GM18868 (cell line): Measurements from ENCODE around the gene CMTM3.
A peak's percentile ranks its signal among the peaks of the same experiment; 100 is the strongest.
"Not testable (repeated sequence)": the region's sequence is repeated elsewhere in the genome, so short reads cannot be mapped to it uniquely, and the experiment has no call there.

Source experiments
- ATAC-seq: cut with Tn5 transposase; IDR thresholded peaks from one replicate; pipeline ENCODE4 v1.9.1; 2021; ENCODE audit warnings: mild to moderate bottlenecking, moderate library complexity; ENCODE audit not compliant: unreplicated experiment

CMTM3 gene

GRCh38 chr16:66631558-66631957 lies 27.1 kb downstream of the CMTM3 start:
- not testable (repeated sequence) for ATAC-seq

- no peak for ATAC-seq
Observed at GRCh38 chr16:66634527-66635196, 30.2 kb downstream of the CMTM3 start.

DNA sequence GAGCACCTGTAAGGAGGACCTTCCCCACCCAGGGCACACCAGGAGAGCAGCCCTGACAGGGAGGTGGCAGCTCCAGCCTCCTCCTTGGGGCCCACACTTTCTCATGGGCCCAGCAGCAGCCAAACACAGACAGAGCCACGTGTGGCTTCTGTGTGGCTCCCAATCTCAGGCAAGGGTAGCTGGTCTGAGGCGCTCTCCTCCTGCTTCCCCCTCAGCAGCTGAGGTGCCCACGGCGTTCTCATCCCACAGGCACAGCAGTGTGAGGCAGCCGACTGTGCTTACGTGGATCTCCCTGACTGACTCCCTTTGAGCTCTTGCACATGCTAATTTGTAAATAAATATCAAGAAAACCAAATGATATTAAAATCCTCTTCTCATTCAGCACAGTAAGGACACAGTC lies 30.9 kb downstream of the CMTM3 start:
- no peak for ATAC-seq

DNA sequence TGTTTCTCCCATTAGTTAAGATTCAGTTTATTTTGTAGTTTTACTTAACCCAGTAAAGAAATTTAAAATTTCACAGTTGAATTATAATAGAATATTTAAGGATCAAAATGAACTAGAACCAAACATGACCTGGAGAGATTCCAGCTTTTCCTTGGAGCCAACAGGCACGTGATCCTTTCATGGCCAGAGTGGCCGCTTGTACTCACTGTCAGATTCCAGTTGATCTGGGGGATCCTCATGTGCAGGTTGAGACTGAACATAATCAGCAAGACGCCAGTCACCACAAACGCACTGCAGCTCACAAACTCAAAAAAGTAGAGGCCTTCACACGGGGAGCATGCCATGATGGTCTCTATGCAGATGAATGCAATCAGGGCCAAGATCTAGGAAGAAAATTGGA lies 31.7 kb downstream of the CMTM3 start:
- ATAC-seq, result no peak

DNA sequence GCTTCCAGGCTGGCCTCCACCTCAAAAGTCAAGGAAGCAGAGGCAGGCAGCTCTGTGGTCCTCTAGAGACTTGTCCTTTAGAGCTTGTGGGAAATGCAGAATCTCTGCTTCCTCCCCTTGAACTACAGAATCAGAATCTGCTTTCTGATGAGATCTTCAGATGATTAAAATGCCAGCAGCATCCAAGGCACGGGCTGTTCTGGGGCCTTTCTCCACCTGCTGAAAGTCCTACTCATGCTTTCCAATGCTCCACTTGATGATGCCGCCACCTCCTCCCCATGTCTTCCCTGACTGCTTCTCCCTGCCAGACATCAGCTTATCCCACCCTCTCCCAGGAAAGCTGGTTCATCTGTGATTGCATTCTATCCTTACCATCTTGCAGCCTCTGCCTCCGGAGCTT lies 33.3 kb downstream of the CMTM3 start:
- no peak for ATAC-seq

- ATAC-seq, result no peak
Observed at GRCh38 chr16:66639091-66639885, 34.8 kb downstream of the CMTM3 start.

GRCh38 chr16:66640724-66641314 lies 36.3 kb downstream of the CMTM3 start:
- no peak for ATAC-seq

GRCh38 chr16:66641387-66641786 lies 36.9 kb downstream of the CMTM3 start:
- no peak for ATAC-seq

DNA sequence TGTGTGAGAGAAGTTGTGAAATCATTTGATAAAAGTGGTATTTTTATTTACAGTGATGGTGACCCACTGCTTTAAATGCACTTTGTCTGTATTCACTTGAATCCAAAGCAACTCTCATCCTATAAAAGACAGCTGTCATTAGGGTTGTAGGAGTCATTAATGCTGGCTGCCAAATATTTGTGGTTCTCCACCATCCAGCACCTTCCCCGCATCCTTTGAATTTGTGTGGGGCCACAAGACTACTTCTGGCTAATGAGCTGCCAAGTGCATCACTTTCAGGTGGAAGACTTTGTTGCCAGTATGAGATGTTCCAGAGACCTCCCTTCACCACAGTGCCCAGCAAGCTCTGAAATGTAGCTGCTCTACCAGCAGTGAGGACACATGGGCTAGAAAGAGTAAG lies 43.4 kb downstream of the CMTM3 start:
- no peak for ATAC-seq

DNA sequence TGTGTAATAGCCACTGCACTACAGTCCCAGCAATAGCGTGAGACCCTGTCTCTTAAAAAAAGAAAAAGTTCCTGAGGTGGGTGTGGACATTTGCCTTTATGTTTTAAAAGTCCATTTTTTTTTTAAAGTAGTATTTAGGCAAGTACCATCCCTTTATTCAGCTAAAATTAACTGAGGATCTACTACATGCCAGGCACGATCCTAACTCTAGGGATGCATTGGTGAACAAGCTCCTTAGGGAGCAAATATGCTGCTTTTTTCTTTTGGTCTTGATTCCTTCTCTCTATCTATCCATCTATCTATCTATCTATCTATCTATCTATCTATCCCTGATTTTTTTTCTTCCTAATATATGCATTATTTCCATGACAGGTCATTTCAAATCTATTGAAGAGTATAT lies 44.7 kb downstream of the CMTM3 start:
- no peak for ATAC-seq

GRCh38 chr16:66649636-66650205 lies 45.2 kb downstream of the CMTM3 start:
- ATAC-seq, result no peak

- ATAC-seq, result peak; percentile 97
Observed at GRCh38 chr16:66650707-66651473, 46.4 kb downstream of the CMTM3 start.

DNA sequence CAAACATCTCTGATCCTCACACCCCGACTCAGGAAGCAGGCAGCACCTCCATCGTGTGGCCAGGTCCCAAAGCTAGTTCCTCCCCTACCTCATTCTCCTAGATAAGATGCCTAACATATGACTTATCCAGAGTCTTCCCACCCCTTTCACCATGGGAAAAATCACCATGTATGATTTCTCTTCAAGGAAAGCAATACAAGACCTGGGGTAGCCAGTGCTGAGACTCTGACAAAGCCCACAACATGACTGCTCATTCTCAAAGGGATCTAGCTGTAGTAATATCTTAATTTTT lies 46.9 kb downstream of the CMTM3 start:
- ATAC-seq, result no peak

DNA sequence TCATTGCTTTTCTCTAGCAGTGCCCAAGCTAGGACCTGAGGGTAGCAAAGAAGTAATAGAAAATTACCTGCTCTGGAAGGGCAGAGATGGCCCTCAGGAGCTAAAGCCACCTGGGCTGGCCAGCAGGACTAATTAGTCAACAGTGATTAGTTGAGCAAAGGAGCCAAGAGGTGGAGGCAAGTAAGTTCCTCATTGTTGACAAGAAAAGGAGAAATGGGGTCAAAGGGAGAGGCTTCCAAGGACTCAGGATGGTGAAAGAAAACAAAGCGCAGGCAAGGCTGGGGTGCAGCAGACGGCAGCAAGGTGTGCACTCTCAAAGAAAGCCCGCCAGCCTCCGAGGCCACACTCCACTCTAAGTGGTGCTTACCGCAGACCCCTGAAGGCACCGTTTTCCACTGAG lies 47.5 kb downstream of the CMTM3 start:
- no peak for ATAC-seq

- no peak for ATAC-seq
Observed at GRCh38 chr16:66652661-66653360, 48.3 kb downstream of the CMTM3 start.

GRCh38 chr16:66653581-66654350 lies 49.3 kb downstream of the CMTM3 start:
- no peak for ATAC-seq

- no peak for ATAC-seq
Observed at GRCh38 chr16:66656547-66656946, 52.0 kb downstream of the CMTM3 start.

GRCh38 chr16:66658143-66658859 lies 53.8 kb downstream of the CMTM3 start:
- ATAC-seq, result no peak

DNA sequence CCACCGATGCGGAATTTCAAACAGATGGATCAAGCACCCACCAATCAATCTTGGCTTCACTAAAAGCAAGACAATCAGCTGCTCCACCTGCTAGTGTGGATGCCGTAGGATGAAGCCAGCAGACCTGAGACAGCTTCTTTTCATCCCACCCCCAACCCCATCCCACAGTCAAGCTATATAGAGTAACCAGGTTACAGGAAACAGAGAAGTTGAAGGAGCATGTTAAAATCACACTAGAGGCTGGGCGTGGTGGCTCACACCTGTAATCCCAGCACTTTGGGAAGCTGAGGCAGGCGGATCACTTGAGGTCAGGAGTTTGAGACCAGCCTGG lies 54.3 kb downstream of the CMTM3 start:
- no peak for ATAC-seq
